GM23338 (cell line): Measurements from ENCODE around the gene HLA-F.

Source experiments
- CREB1 ChIP-seq: fragments of 250-450 bp; sonication (Bioruptor Pico); IDR thresholded peaks from 2 replicates; pipeline ENCODE4 v1.5.0; 2020; ENCODE audit warnings: low read depth, mild to moderate bottlenecking, moderate library complexity
- EZH2 ChIP-seq: fragments of 200-600 bp; sonication (generic); IDR thresholded peaks from one replicate; pipeline ENCODE4 v1.8.0; 2017; ENCODE audit warnings: antibody characterized with exemption, mild to moderate bottlenecking, low read depth; ENCODE audit not compliant: unreplicated experiment
- EZH2phosphoT487 ChIP-seq: fragments of 200-600 bp; sonication (generic); IDR thresholded peaks from one replicate; pipeline ENCODE4 v1.8.1; 2018; ENCODE audit warnings: antibody characterized with exemption; ENCODE audit not compliant: unreplicated experiment
- JUNB ChIP-seq: IDR thresholded peaks from one replicate; pipeline ENCODE4 v1.6.1; 2016; ENCODE audit warnings: antibody characterized with exemption; ENCODE audit not compliant: unreplicated experiment
- NANOG ChIP-seq: IDR thresholded peaks from 2 replicates; pipeline ENCODE4 v1.6.1; 2016; ENCODE audit warnings: antibody characterized with exemption, borderline replicate concordance
- POLR2AphosphoS5 ChIP-seq: IDR thresholded peaks from 2 replicates; pipeline ENCODE4 v1.6.1; 2016; ENCODE audit warnings: antibody characterized with exemption, low read depth
- ZNF114 ChIP-seq: fragments of 250-450 bp; sonication (Bioruptor Pico); IDR thresholded peaks from 2 replicates; pipeline ENCODE4 v1.5.0; 2020; ENCODE audit warnings: mild to moderate bottlenecking, moderate library complexity
- ZNF331 ChIP-seq: fragments of 250-450 bp; sonication (Bioruptor Pico); IDR thresholded peaks from 2 replicates; pipeline ENCODE4 v1.5.0; 2020; ENCODE audit warnings: low read depth, mild to moderate bottlenecking, moderate library complexity
- TF ChIP-seq, protein P1 (sequence below), 2 experiments: fragments of 200-600 bp in 1 of 2; sonication (generic) in 1 of 2; conservative IDR thresholded peaks; 2 replicates each; pipeline versions ENCODE4 v1.5.1 to v1.6.1; 2016 to 2017; ENCODE audit warnings: antibody characterized with exemption in 2 of 2, low read depth in 2 of 2, mild to moderate bottlenecking in 2 of 2, moderate library complexity in 1 of 2
- TF ChIP-seq, protein P2 (sequence below): IDR thresholded peaks from one replicate; pipeline ENCODE4 v1.6.1; 2018; ENCODE audit warnings: antibody characterized with exemption; ENCODE audit not compliant: unreplicated experiment
- TF ChIP-seq, protein P3 (sequence below): IDR thresholded peaks from 2 replicates; pipeline ENCODE4 v1.6.1; 2016; ENCODE audit warnings: antibody characterized with exemption

GRCh38 chr6:29731281-29731680, 8.0 kb downstream of the HLA-F start:
- TF ChIP-seq ZNF114 (CRISPR knock-in tag) (no peak), EZH2phosphoT487 (no peak), CREB1 (CRISPR knock-in tag) (no peak), EZH2 (no peak), NANOG (no peak), POLR2AphosphoS5 (no peak), JUNB (no peak), ZNF331 (no peak)
- TF ChIP-seq, protein P1, sequence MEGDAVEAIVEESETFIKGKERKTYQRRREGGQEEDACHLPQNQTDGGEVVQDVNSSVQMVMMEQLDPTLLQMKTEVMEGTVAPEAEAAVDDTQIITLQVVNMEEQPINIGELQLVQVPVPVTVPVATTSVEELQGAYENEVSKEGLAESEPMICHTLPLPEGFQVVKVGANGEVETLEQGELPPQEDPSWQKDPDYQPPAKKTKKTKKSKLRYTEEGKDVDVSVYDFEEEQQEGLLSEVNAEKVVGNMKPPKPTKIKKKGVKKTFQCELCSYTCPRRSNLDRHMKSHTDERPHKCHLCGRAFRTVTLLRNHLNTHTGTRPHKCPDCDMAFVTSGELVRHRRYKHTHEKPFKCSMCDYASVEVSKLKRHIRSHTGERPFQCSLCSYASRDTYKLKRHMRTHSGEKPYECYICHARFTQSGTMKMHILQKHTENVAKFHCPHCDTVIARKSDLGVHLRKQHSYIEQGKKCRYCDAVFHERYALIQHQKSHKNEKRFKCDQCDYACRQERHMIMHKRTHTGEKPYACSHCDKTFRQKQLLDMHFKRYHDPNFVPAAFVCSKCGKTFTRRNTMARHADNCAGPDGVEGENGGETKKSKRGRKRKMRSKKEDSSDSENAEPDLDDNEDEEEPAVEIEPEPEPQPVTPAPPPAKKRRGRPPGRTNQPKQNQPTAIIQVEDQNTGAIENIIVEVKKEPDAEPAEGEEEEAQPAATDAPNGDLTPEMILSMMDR (conservative IDR thresholded peaks at IDR 0.05; ENCODE audit: low read depth in 2 of 2), result no peak
- TF ChIP-seq, protein P2, sequence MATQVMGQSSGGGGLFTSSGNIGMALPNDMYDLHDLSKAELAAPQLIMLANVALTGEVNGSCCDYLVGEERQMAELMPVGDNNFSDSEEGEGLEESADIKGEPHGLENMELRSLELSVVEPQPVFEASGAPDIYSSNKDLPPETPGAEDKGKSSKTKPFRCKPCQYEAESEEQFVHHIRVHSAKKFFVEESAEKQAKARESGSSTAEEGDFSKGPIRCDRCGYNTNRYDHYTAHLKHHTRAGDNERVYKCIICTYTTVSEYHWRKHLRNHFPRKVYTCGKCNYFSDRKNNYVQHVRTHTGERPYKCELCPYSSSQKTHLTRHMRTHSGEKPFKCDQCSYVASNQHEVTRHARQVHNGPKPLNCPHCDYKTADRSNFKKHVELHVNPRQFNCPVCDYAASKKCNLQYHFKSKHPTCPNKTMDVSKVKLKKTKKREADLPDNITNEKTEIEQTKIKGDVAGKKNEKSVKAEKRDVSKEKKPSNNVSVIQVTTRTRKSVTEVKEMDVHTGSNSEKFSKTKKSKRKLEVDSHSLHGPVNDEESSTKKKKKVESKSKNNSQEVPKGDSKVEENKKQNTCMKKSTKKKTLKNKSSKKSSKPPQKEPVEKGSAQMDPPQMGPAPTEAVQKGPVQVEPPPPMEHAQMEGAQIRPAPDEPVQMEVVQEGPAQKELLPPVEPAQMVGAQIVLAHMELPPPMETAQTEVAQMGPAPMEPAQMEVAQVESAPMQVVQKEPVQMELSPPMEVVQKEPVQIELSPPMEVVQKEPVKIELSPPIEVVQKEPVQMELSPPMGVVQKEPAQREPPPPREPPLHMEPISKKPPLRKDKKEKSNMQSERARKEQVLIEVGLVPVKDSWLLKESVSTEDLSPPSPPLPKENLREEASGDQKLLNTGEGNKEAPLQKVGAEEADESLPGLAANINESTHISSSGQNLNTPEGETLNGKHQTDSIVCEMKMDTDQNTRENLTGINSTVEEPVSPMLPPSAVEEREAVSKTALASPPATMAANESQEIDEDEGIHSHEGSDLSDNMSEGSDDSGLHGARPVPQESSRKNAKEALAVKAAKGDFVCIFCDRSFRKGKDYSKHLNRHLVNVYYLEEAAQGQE, result no peak
- TF ChIP-seq, protein P3, sequence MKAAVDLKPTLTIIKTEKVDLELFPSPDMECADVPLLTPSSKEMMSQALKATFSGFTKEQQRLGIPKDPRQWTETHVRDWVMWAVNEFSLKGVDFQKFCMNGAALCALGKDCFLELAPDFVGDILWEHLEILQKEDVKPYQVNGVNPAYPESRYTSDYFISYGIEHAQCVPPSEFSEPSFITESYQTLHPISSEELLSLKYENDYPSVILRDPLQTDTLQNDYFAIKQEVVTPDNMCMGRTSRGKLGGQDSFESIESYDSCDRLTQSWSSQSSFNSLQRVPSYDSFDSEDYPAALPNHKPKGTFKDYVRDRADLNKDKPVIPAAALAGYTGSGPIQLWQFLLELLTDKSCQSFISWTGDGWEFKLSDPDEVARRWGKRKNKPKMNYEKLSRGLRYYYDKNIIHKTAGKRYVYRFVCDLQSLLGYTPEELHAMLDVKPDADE, result no peak
